KOPT-K1 (cell line): ENCODE data around the gene DHPS.

Source experiments
- H3K27ac ChIP-seq: fragments of 200-600 bp; sonication (generic); 2 replicates; pipeline ENCODE4 v1.5.1; 2016; ENCODE audit warnings: antibody characterized with exemption, mild to moderate bottlenecking, low read depth, low read length; ENCODE audit not compliant: poor library complexity, severe bottlenecking
- H3K36me3 ChIP-seq: fragments of 200-600 bp; sonication (generic); 2 replicates; pipeline ENCODE4 v1.5.1; 2017; ENCODE audit warnings: antibody characterized with exemption, mild to moderate bottlenecking, low read length, moderate library complexity; ENCODE audit not compliant: insufficient read depth
- H3K9me3 ChIP-seq: fragments of 200-600 bp; sonication (generic); 2 replicates; pipeline ENCODE4 v1.5.1; 2017; ENCODE audit warnings: antibody characterized with exemption, low read length, mild to moderate bottlenecking; ENCODE audit not compliant: insufficient read depth, poor library complexity, severe bottlenecking

DHPS gene

GRCh38 chr19:12669270-12670158, 12.2 kb downstream of the DHPS start:
- Histone ChIP-seq H3K36me3 (peaks cover 40% of the 10 kb centered on the region), H3K9me3 (no peaks in the 10 kb centered on the region), H3K27ac (peak overlapping the region; percentile 81)

- H3K36me3 ChIP-seq, result peaks cover 40% of the 10 kb centered on the region
- no peaks in the 10 kb centered on the region for H3K9me3 ChIP-seq
- H3K27ac ChIP-seq, result peak overlapping the region; percentile 81
Observed at GRCh38 chr19:12668932-12669269, 12.8 kb downstream of the DHPS start.

- peak overlapping the region; percentile 81 for H3K27ac ChIP-seq
- H3K36me3 ChIP-seq, result peaks cover 40% of the 10 kb centered on the region
- no peaks in the 10 kb centered on the region for H3K9me3 ChIP-seq
Observed at GRCh38 chr19:12668346-12668745, 13.3 kb downstream of the DHPS start.

DNA sequence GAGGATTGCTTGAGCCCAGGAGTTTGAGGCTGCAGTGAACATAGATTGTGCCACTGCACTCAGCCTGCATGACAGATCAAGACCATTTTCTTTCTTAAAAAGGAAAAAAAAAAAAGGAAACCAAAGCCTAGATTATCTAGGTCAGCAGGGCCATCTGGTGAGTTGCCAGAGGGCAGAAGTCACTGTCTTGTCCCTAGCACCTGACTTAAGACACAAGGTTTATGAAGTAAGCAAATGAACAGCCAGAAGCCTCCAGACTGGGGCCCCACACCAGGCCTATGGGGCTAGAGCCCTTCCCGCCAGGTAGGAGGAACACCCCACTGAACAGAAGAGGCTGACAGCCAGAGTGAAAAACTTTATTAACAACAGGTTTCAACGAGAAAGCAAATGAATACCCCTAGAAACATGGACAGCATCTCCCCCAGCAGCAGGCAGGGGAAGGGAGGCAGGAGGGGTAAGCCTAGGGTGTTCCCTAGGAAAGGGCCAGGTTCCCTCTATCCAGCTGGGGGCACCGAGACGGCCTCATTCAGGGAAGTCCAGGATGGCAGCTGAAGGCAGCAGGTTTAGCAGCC, 13.9 kb downstream of the DHPS start:
- Histone ChIP-seq H3K27ac (no peak overlapping the region), H3K36me3 (peaks cover 40% of the 10 kb centered on the region), H3K9me3 (no peaks in the 10 kb centered on the region)

DNA sequence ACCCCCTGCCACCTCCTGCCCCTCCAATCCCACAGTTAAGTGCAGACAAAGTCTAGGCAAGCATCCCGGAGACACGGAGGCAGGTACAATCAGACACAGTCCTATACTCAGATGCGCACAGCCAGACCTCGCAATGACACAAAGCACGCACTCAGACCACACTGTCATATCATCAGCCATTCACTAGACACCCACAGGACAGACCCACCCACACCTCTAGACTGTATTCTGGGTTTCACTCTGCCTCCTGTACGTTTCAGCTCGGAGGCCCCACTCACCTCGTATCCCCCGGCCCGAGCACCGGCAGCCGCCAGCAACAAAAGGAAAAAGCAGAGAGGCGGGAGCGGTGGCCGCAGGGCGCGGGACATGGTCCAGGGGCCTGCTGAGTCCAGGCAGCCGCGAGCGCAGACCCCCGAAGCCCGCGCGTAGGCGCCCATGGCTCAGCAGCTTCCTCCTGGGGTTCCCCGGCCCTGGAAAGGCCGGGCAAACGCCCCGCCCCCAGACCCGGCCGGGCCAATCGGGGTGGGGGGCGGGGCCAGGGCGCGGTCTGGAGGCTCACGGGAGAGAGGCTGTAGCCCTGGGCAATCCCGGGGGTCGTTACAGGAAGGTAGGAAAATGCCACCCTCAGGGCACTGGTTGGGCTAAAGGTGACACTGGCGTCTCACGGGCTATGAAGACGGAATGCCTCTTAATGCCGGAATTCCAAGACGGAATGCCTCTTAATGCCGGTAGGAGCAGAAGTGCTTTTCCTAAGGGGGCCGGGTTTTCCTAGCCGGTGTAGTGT, 15.2 kb downstream of the DHPS start, which contains the start of the genes MAN2B1 and WDR83:
MAN2B1 (minus strand) TSS at position 478 of the 784 bp plus-strand sequence; CDS start at position 437, 41 bp downstream.
WDR83 (plus strand) TSS at position 543 of the 784 bp plus-strand sequence. CDS start 2,984 bp downstream, outside the sequence.
- Histone ChIP-seq H3K27ac (peak within 1 kb of the TSS; percentile 60), H3K36me3 (peaks cover 40% of the 10 kb centered on the region), H3K9me3 (no peaks in the 10 kb centered on the region)

- peak overlapping the region; percentile 60 for H3K27ac ChIP-seq
- H3K9me3 ChIP-seq, result no peaks in the 10 kb centered on the region
- H3K36me3 ChIP-seq, result peaks cover 45% of the 10 kb centered on the region
Observed at GRCh38 chr19:12665671-12666264, 15.9 kb downstream of the DHPS start.

DNA sequence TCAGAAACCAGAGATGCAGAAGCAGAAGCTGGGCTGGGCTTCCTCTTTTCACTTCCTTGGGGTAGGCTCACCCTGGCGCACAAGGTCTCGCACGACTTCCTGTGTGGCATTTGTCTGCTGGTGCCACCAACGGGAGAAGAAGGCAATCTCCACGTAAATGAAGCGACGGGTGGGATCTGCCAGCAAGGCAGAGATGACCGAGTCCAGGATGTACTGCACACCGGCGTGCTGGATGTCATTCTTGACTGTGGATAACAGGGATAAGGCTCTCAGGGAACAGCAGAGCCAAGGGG, 16.5 kb downstream of the DHPS start:
- no peak overlapping the region for H3K27ac ChIP-seq
- no peaks in the 10 kb centered on the region for H3K9me3 ChIP-seq
- H3K36me3 ChIP-seq, result peaks cover 45% of the 10 kb centered on the region

GRCh38 chr19:12664406-12665280, 17.0 kb downstream of the DHPS start:
- Histone ChIP-seq H3K27ac (no peak overlapping the region), H3K36me3 (peaks cover 51% of the 10 kb centered on the region), H3K9me3 (no peaks in the 10 kb centered on the region)

DNA sequence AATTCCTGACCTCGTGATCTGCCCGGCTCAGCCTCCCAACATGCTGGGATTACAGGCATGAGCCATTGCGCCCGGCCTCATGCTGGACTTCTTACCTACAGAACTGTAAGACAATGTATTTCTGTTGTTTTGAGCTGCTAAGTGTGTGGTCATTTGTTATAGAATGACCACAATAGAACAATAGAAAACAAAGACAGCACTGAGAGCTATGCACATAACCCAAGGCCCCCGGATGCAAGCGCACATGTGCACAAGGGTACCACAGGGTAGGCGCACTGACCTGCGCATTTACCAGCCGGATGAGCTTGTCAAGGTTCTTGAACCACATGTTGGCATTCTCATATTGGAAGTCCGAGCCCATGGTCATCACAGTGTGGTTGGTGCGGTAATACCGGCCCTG, 20.7 kb downstream of the DHPS start:
- no peaks in the 10 kb centered on the region for H3K9me3 ChIP-seq
- peaks cover 65% of the 10 kb centered on the region for H3K36me3 ChIP-seq
- no peak overlapping the region for H3K27ac ChIP-seq

DNA sequence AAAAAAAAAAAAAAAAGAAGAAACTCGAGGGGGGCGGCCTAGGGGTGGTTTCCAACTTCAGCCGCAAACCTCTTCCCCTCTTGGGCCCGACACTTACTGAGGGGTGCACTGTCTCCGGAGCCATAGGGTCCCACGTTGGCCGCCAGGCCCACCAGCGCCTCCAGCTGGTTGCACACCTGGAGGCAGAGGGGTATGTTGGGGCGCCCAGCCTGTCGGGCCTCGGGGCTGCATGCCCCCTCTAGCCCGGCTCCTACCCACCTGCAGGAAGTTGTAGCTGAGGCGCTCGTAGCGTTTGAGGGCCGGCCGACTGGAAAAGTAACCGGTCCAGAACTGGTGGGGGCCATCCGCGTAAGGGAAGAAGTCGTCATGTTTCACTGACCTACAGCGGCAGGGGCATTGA, 23.7 kb downstream of the DHPS start:
- H3K9me3 ChIP-seq, result no peaks in the 10 kb centered on the region
- H3K27ac ChIP-seq, result no peak overlapping the region
- H3K36me3 ChIP-seq, result peaks cover 60% of the 10 kb centered on the region

DNA sequence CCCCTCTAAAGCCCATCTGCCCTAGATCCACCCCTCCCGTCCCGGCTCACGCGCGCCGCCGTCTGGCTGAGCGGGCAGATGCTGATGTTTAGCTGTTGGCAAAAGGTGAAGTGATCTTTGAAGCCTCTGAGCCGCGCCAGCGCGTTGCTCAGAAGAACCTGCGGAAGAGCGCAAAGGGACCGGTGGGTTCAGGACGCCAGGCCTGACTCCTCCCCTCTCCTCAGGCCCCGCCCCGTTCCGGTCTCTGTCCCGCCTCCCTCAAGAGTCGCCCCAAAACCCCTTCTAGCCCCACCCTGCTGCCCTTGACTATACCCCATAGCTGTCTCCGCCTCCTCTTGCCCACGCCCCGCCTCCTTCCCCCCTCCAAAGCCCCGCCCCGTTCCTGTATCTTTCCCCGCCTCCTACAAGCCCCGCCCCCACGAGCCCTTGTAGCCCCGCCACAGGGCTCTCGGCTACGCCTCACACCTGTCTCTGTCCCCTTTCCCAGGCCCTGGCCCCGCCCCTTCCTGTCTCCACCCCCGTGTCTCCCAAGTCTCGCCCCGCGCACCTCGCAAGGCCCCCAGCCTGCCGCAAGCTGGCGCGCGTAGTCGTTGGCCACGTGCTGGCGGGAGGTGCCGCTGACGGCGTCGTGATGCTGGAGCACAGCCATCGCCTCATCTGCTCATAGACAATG, 24.6 kb downstream of the DHPS start:
- Histone ChIP-seq H3K9me3 (no peaks in the 10 kb centered on the region), H3K27ac (no peak overlapping the region), H3K36me3 (peaks cover 55% of the 10 kb centered on the region)

DNA sequence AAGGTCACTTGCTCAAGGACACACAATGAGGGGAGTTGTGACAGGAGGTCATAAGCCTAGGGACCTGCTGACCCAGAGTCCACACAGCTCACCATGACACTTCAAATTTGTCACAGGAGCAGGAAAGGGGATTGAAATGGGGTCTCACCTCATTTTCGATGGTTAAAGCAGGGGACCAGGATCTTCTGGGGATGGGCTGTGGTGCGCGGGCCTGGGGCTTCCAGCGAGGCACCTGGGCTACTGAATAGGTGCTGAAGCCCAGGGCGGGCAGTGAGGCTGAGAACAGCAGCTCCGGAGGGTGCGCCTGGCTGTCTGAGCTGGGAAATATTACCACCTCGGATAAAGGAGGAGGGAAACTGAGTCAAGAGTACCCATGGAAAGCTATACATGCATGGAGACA, 26.1 kb downstream of the DHPS start:
- H3K9me3 ChIP-seq, result no peaks in the 10 kb centered on the region
- H3K36me3 ChIP-seq, result peaks cover 42% of the 10 kb centered on the region; the same call in 1 of the 2 replicates
- H3K27ac ChIP-seq, result no peak overlapping the region

GRCh38 chr19:12652219-12652618, 29.5 kb downstream of the DHPS start:
- Histone ChIP-seq H3K27ac (no peak overlapping the region), H3K9me3 (no peaks in the 10 kb centered on the region), H3K36me3 (peaks cover 31% of the 10 kb centered on the region; the same call in 1 of the 2 replicates)

GRCh38 chr19:12649941-12650340, 31.7 kb downstream of the DHPS start:
- Histone ChIP-seq H3K9me3 (no peaks in the 10 kb centered on the region), H3K27ac (no peak overlapping the region), H3K36me3 (peaks cover 9% of the 10 kb centered on the region; the same call in 1 of the 2 replicates)
